H9 (cell line): Measurements from ENCODE around the gene ST8SIA6. TPM values are rescaled to one million over a fixed set of nuclear protein-coding genes. Genes with fewer than 3 reads are reported as not detected.

ENCODE experiments used
- DNase-seq: peaks from one replicate; pipeline ENCODE4 v3.0.0-alpha.2; 2017
- H2AFZ ChIP-seq: one replicate; pipeline ENCODE4 v1.6.1; 2013; ENCODE audit warnings: mild to moderate bottlenecking, low read length, control low read depth, moderate library complexity
- H2AK5ac ChIP-seq: 2 replicates; pipeline ENCODE4 v1.6.1; 2013; ENCODE audit warnings: low read length, control low read depth, mixed read lengths; ENCODE audit not compliant: insufficient read length
- H2BK120ac ChIP-seq: one replicate; pipeline ENCODE4 v1.6.1; 2013; ENCODE audit warnings: low read depth, mild to moderate bottlenecking, low read length, control low read depth, inconsistent platforms; ENCODE audit not compliant: poor library complexity, severe bottlenecking
- H2BK12ac ChIP-seq: 2 replicates; pipeline ENCODE4 v1.6.1; 2013; ENCODE audit warnings: low read length, control low read depth, mixed read lengths, low read depth; ENCODE audit not compliant: insufficient read length
- H2BK15ac ChIP-seq: 2 replicates; pipeline ENCODE4 v1.6.1; 2013; ENCODE audit warnings: low read depth, low read length, control low read depth
- H2BK20ac ChIP-seq: one replicate; pipeline ENCODE4 v1.6.1; 2013; ENCODE audit warnings: low read depth, mild to moderate bottlenecking, low read length, control low read depth, inconsistent platforms; ENCODE audit not compliant: poor library complexity, severe bottlenecking
- H2BK5ac ChIP-seq: 2 replicates; pipeline ENCODE4 v1.6.1; 2013; ENCODE audit warnings: low read length, control low read depth, mixed read lengths; ENCODE audit not compliant: insufficient read length
- H3K14ac ChIP-seq: 2 replicates; pipeline ENCODE4 v1.6.1; 2013; ENCODE audit warnings: low read length, control low read depth; ENCODE audit not compliant: insufficient read depth
- H3K18ac ChIP-seq: 2 replicates; pipeline ENCODE4 v1.6.1; 2013; ENCODE audit warnings: low read depth, mild to moderate bottlenecking, mixed read lengths, low read length, control low read depth; ENCODE audit not compliant: insufficient read length
- H3K23ac ChIP-seq: 2 replicates; pipeline ENCODE4 v1.6.1; 2013; ENCODE audit warnings: low read length, control low read depth, mixed read lengths, low read depth; ENCODE audit not compliant: insufficient read length
- H3K23me2 ChIP-seq: 2 replicates; pipeline ENCODE4 v1.6.1; 2013; ENCODE audit warnings: low read depth, mild to moderate bottlenecking, mixed read lengths, low read length, control low read depth; ENCODE audit not compliant: insufficient read length, poor library complexity, severe bottlenecking
- H3K27ac ChIP-seq: 2 replicates; pipeline ENCODE4 v1.5.1; 2013; ENCODE audit warnings: low read length, control low read depth, mixed read lengths, low read depth; ENCODE audit not compliant: insufficient read length
- H3K27me3 ChIP-seq: 2 replicates; pipeline ENCODE4 v1.6.1; 2013; ENCODE audit warnings: low read length, control low read depth, inconsistent platforms; ENCODE audit not compliant: insufficient read depth
- H3K4ac ChIP-seq: 2 replicates; pipeline ENCODE4 v1.6.1; 2013; ENCODE audit warnings: low read depth, mild to moderate bottlenecking, control low read depth, inconsistent platforms, low read length, moderate library complexity
- H3K4me1 ChIP-seq: 2 replicates; pipeline ENCODE4 v1.6.1; 2013; ENCODE audit warnings: low read length, control low read depth, inconsistent platforms; ENCODE audit not compliant: insufficient read depth
- H3K4me2 ChIP-seq: 2 replicates; pipeline ENCODE4 v1.6.1; 2013; ENCODE audit warnings: low read length, control low read depth, mixed read lengths; ENCODE audit not compliant: insufficient read length, insufficient read depth
- H3K56ac ChIP-seq: 2 replicates; pipeline ENCODE4 v1.6.1; 2013; ENCODE audit warnings: low read depth, mild to moderate bottlenecking, mixed read lengths, low read length, control low read depth; ENCODE audit not compliant: insufficient read length
- H3K79me1 ChIP-seq: 2 replicates; pipeline ENCODE4 v1.6.1; 2013; ENCODE audit warnings: low read depth, mild to moderate bottlenecking, moderate library complexity, low read length, control low read depth, inconsistent platforms; ENCODE audit not compliant: insufficient read depth, poor library complexity, severe bottlenecking
- H3K79me2 ChIP-seq: 2 replicates; pipeline ENCODE4 v1.6.1; 2013; ENCODE audit warnings: low read length, control low read depth, inconsistent platforms; ENCODE audit not compliant: insufficient read depth
- H3K9ac ChIP-seq: 2 replicates; pipeline ENCODE4 v1.6.1; 2013; ENCODE audit warnings: low read length, control low read depth, mixed read lengths; ENCODE audit not compliant: insufficient read length; ENCODE audit errors: extremely low read depth
- H3K9me3 ChIP-seq: one replicate; pipeline ENCODE4 v1.6.1; 2013; ENCODE audit warnings: low read depth, low read length, inconsistent platforms; ENCODE audit not compliant: control insufficient read depth
- H3T11ph ChIP-seq: one replicate; pipeline ENCODE4 v1.6.1; 2013; ENCODE audit warnings: mild to moderate bottlenecking, low read length, control low read depth, inconsistent platforms
- H4K20me1 ChIP-seq: one replicate; pipeline ENCODE4 v1.6.1; 2013; ENCODE audit not compliant: control insufficient read depth, insufficient read length, insufficient read depth
- H4K5ac ChIP-seq: 2 replicates; pipeline ENCODE4 v1.6.1; 2013; ENCODE audit warnings: low read depth, mild to moderate bottlenecking, mixed read lengths, low read length, control low read depth; ENCODE audit not compliant: insufficient read length
- H4K8ac ChIP-seq: replicated peaks from 2 replicates; pipeline ENCODE4 v1.6.1; 2013; ENCODE audit warnings: low read length, control low read depth, mixed read lengths, low read depth; ENCODE audit not compliant: insufficient read length
- H4K91ac ChIP-seq: 2 replicates; pipeline ENCODE4 v1.6.1; 2013; ENCODE audit warnings: low read depth, mild to moderate bottlenecking, moderate library complexity, mixed read lengths, low read length, control low read depth; ENCODE audit not compliant: insufficient read length
- H3K27ac Mint-ChIP-seq, 3 experiments: 2 replicates in 2 of 3; 3 replicates in 1 of 3; pipeline ENCODE4 v1.8.0; 2020 to 2021; ENCODE audit warnings: mixed read lengths in 3 of 3, mild to moderate bottlenecking in 1 of 3, moderate library complexity in 1 of 3
- H3K27me3 Mint-ChIP-seq: 2 replicates; pipeline ENCODE4 v1.8.0; 2021; ENCODE audit warnings: low read depth, mild to moderate bottlenecking, moderate library complexity, mixed read lengths
- H3K36me3 Mint-ChIP-seq, 3 experiments: 2 replicates in 2 of 3; 3 replicates in 1 of 3; pipeline ENCODE4 v1.8.0; 2020 to 2021; ENCODE audit warnings: low read depth in 3 of 3, mixed read lengths in 3 of 3; ENCODE audit not compliant: insufficient read depth in 1 of 3
- H3K4me1 Mint-ChIP-seq, 2 experiments: 2 replicates each; pipeline ENCODE4 v1.8.0; 2020; ENCODE audit warnings: mixed read lengths in 2 of 2
- H3K4me3 Mint-ChIP-seq, 2 experiments: 2 replicates in 1 of 2; 3 replicates in 1 of 2; pipeline ENCODE4 v1.8.0; 2020 to 2021; ENCODE audit warnings: mild to moderate bottlenecking in 2 of 2, mixed read lengths in 2 of 2, moderate library complexity in 1 of 2
- H3K9me3 Mint-ChIP-seq, 2 experiments: 2 replicates in 1 of 2; 3 replicates in 1 of 2; pipeline ENCODE4 v1.8.0; 2020; ENCODE audit warnings: mild to moderate bottlenecking in 2 of 2, mixed read lengths in 2 of 2, moderate library complexity in 1 of 2
- WGBS: extraction: QIAGEN DNeasy Blood & Tissue Kit; methylation state at CpG from one replicate; pipeline ENCODE4 v1.1.7; 2013; ENCODE audit warnings: missing lambda C conversion rate, low lambda C conversion rate, mixed read lengths; ENCODE audit not compliant: insufficient read length; ENCODE audit errors: extremely low coverage; 5-methylcytosine and 5-hydroxymethylcytosine counted together
- total RNA-seq: library from RNA; stranded (reverse); gene quantifications from 2 replicates; pipeline ENCODE4 v1.2.1, GENCODE V29; 2021
- TF ChIP-seq, protein P1 (sequence below): fragments of 200-600 bp; sonication (generic); conservative IDR thresholded peaks from 3 replicates; pipeline ENCODE4 v1.8.0; 2021; ENCODE audit warnings: antibody characterized with exemption, mild to moderate bottlenecking

The ST8SIA6 gene
- total RNA-seq, 1 experiment from 2014 or later, result 0.37 TPM

DNA sequence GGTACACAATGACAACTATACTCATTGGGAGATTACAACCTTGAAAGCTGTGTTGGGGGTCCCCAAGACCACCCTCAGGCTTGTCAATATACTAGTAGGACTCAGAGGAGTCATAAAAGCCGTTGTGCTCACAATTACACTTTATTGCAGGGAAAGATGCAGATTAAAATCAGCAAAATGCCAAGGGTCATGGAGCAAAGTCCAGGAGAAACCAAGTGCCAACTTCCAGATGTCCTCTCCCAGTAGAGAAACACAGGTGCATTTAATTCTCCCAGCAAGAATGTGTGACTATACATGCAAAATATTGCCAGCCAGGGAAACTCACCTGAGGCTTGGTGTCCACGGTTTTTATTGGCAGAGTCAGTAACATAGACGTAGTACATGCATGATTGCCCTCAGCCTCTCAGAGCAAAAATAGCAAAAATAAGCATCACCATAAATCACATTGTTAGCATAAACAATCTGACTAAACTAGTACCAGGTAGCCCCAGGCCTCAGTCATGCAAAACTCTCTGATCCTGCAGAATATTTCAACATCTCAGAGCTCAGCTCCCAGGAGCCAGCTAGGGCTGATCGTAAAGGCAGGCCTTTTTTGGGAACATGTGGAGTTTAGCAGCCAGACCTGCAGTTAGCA lies 175.7 kb downstream of the ST8SIA6 start:
- Histone ChIP-seq H2AFZ (no peak overlapping the region), H2BK15ac (no peak overlapping the region), H3K27ac (no peak overlapping the region), H4K91ac (no peak overlapping the region), H3K4me1 (no peaks in the 10 kb centered on the region), H3K4me2 (no peak overlapping the region), H3K79me1 (no peaks in the 10 kb centered on the region), H2AK5ac (no peak overlapping the region), H2BK5ac (no peak overlapping the region), H3K14ac (no peak overlapping the region), H4K20me1 (no peaks in the 10 kb centered on the region), H4K5ac (no peak overlapping the region), H3T11ph (no peak overlapping the region), H3K4ac (no peak overlapping the region), H3K79me2 (no peaks in the 10 kb centered on the region), H2BK12ac (no peak overlapping the region), H3K27me3 (no peaks in the 10 kb centered on the region), H4K8ac (no peak overlapping the region), H3K18ac (no peak overlapping the region), H2BK20ac (no peak overlapping the region), H3K9me3 (no peaks in the 10 kb centered on the region), H3K23me2 (no peaks in the 10 kb centered on the region), H3K56ac (no peak overlapping the region), H3K9ac (no peak overlapping the region), H2BK120ac (no peak overlapping the region), H3K23ac (no peak overlapping the region)
- TF ChIP-seq, protein P1, sequence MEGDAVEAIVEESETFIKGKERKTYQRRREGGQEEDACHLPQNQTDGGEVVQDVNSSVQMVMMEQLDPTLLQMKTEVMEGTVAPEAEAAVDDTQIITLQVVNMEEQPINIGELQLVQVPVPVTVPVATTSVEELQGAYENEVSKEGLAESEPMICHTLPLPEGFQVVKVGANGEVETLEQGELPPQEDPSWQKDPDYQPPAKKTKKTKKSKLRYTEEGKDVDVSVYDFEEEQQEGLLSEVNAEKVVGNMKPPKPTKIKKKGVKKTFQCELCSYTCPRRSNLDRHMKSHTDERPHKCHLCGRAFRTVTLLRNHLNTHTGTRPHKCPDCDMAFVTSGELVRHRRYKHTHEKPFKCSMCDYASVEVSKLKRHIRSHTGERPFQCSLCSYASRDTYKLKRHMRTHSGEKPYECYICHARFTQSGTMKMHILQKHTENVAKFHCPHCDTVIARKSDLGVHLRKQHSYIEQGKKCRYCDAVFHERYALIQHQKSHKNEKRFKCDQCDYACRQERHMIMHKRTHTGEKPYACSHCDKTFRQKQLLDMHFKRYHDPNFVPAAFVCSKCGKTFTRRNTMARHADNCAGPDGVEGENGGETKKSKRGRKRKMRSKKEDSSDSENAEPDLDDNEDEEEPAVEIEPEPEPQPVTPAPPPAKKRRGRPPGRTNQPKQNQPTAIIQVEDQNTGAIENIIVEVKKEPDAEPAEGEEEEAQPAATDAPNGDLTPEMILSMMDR, result no peak
- peaks cover 54 to 56% of the 10 kb centered on the region in 2 experiments for H3K9me3 Mint-ChIP-seq
- H3K27me3 Mint-ChIP-seq, result peaks cover 2% of the 10 kb centered on the region; the same call in 1 of the 2 replicates
- DNase-seq, result no peak
- no CpG with 5 or more reads among the region's 4 CpGs for WGBS
- H3K36me3 Mint-ChIP-seq, result peaks cover 18 to 38% (median 19%) of the 10 kb centered on the region in 3 experiments
- H3K27ac Mint-ChIP-seq, result no peak overlapping the region
- no peak overlapping the region for H3K4me3 Mint-ChIP-seq
- no peaks in the 10 kb centered on the region for H3K4me1 Mint-ChIP-seq
